Measurements from ENCODE around the gene BLNK. TPM values are rescaled to one million over a fixed set of nuclear protein-coding genes. Genes with fewer than 3 reads are reported as not detected.

The BLNK gene
- total RNA-seq, 4 donors from 2014 or later = 0.27 to 2.4 (median 1.6) TPM

GRCh38 chr10:96283756-96284155 is 12.4 kb upstream of the BLNK start:
- WGBS, 2 donors (ENCODE audit: low coverage in 1 of 2) = 89 to 97% methylated on average over 6 of the region's 6 CpGs
- no peak for TF ChIP-seq EP300 (IDR thresholded peaks at IDR 0.05)
- TF ChIP-seq POLR2AphosphoS5 (IDR thresholded peaks at IDR 0.05) = no peak
- TF ChIP-seq POLR2A (IDR thresholded peaks at IDR 0.05) = no peak
- TF ChIP-seq, protein P1, sequence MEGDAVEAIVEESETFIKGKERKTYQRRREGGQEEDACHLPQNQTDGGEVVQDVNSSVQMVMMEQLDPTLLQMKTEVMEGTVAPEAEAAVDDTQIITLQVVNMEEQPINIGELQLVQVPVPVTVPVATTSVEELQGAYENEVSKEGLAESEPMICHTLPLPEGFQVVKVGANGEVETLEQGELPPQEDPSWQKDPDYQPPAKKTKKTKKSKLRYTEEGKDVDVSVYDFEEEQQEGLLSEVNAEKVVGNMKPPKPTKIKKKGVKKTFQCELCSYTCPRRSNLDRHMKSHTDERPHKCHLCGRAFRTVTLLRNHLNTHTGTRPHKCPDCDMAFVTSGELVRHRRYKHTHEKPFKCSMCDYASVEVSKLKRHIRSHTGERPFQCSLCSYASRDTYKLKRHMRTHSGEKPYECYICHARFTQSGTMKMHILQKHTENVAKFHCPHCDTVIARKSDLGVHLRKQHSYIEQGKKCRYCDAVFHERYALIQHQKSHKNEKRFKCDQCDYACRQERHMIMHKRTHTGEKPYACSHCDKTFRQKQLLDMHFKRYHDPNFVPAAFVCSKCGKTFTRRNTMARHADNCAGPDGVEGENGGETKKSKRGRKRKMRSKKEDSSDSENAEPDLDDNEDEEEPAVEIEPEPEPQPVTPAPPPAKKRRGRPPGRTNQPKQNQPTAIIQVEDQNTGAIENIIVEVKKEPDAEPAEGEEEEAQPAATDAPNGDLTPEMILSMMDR (IDR thresholded peaks at IDR 0.05) = no peak
- Histone ChIP-seq H3K4me1 (peaks cover 0 to 25% (median 5%) of the 10 kb centered on the region in 3 donors), H3K9me3 (no peaks in the 10 kb centered on the region), H3K27me3 (no peaks in the 10 kb centered on the region), H3K36me3 (no peaks in the 10 kb centered on the region), H3K4me3 (no peak overlapping the region), H3K27ac (no peak overlapping the region)
- ATAC-seq = no peak

GRCh38 chr10:96283351-96283750 is 12.0 kb upstream of the BLNK start:
- ATAC-seq = no peak
- Histone ChIP-seq H3K27me3 (no peaks in the 10 kb centered on the region), H3K4me3 (no peak overlapping the region), H3K36me3 (no peaks in the 10 kb centered on the region), H3K4me1 (peaks cover 0 to 22% (median 5%) of the 10 kb centered on the region in 3 donors), H3K9me3 (no peaks in the 10 kb centered on the region), H3K27ac (no peak overlapping the region)
- TF ChIP-seq EP300 (IDR thresholded peaks at IDR 0.05) (no peak), POLR2AphosphoS5 (IDR thresholded peaks at IDR 0.05) (no peak), POLR2A (IDR thresholded peaks at IDR 0.05) (no peak)
- TF ChIP-seq, protein P1 (IDR thresholded peaks at IDR 0.05) = no peak
- WGBS, 2 donors (ENCODE audit: low coverage in 1 of 2) = 13 to 52% methylated on average over 1 to 2 of the region's 2 CpGs

GRCh38 chr10:96281444-96282029 is 10.2 kb upstream of the BLNK start:
- no peak for ATAC-seq
- Histone ChIP-seq H3K4me3 (no peak overlapping the region), H3K4me1 (peaks cover 0 to 10% (median 0%) of the 10 kb centered on the region in 3 donors), H3K9me3 (no peaks in the 10 kb centered on the region), H3K27me3 (no peaks in the 10 kb centered on the region), H3K36me3 (no peaks in the 10 kb centered on the region), H3K27ac (no peak overlapping the region)
- TF ChIP-seq POLR2AphosphoS5 (IDR thresholded peaks at IDR 0.05) (no peak), POLR2A (IDR thresholded peaks at IDR 0.05) (no peak), EP300 (IDR thresholded peaks at IDR 0.05) (no peak)
- TF ChIP-seq, protein P1 (IDR thresholded peaks at IDR 0.05) = no peak
- WGBS, 2 donors (ENCODE audit: low coverage in 1 of 2) = 75 to 86% methylated on average over 2 to 3 of the region's 3 CpGs

DNA sequence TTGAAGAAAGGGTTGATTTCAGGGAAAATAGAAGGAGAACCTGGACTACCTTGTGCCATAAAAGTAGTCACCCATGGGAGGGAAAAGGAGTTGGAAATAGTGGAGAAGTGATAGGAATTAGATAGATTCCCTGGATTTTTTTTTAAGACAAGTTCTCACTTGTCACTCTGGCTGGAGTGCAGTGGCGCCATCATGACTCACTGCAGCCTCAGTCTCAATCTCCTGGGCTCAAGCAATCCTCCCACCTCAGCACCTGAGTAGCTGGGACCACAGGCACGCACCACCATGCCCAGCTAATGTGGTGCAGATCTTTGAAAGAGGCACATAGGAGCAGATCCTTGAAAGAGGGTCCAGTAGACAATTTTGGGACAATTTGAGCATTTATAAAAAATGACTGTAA is 9.5 kb upstream of the BLNK start:
- TF ChIP-seq POLR2A (IDR thresholded peaks at IDR 0.05) (no peak), POLR2AphosphoS5 (IDR thresholded peaks at IDR 0.05) (no peak), EP300 (IDR thresholded peaks at IDR 0.05) (no peak)
- TF ChIP-seq, protein P1 (IDR thresholded peaks at IDR 0.05) = no peak

DNA sequence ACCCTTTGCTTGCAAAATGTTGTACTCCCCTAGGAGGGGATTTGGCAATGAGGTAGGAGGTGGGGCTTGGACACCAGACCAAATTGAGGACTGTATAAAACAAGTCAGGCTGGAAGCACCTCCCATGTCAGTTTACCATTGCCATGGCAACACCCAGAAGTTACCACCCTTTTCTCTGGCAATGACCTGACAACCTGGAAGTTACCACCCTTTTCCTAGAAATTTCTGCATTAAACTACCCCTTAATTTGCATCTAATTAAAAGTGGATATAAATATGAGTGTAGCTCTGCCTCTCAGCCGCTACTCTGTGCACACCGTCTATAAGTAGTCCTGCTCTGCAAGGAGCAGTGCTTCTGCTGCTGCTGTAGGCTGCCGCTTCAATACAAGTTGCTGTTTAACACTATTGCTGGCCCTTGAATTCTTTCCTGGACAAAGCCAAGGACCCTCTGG is 7.8 kb upstream of the BLNK start:
- WGBS, 2 donors (ENCODE audit: low coverage in 1 of 2) = 50 to 92% methylated on average over 1 to 3 of the region's 3 CpGs
- no peak for TF ChIP-seq POLR2AphosphoS5 (IDR thresholded peaks at IDR 0.05)
- TF ChIP-seq EP300 (IDR thresholded peaks at IDR 0.05) = no peak
- TF ChIP-seq, protein P1 (IDR thresholded peaks at IDR 0.05) = no peak
- no peak for TF ChIP-seq POLR2A (IDR thresholded peaks at IDR 0.05)
- H3K27ac ChIP-seq = no peak overlapping the region
- H3K36me3 ChIP-seq = no peaks in the 10 kb centered on the region
- H3K9me3 ChIP-seq = no peaks in the 10 kb centered on the region
- no peaks in the 10 kb centered on the region for H3K27me3 ChIP-seq
- no peak overlapping the region for H3K4me3 ChIP-seq
- peak; percentile 50 for ATAC-seq
- H3K4me1 ChIP-seq = peaks cover 0 to 13% (median 0%) of the 10 kb centered on the region in 3 donors

More for the DNA sequence above, 9.5 kb upstream of the BLNK start:
- H3K4me1 ChIP-seq = peaks cover 0 to 16% (median 0%) of the 10 kb centered on the region in 3 donors
- no peaks in the 10 kb centered on the region for H3K27me3 ChIP-seq
- WGBS, 2 donors (ENCODE audit: low coverage in 1 of 2) = 95% methylated on average over 2 of the region's 2 CpGs; no CpG with 5 or more reads in 1 of the 2 donors
- no peak overlapping the region for H3K27ac ChIP-seq
- no peaks in the 10 kb centered on the region for H3K36me3 ChIP-seq
- no peak overlapping the region for H3K4me3 ChIP-seq
- ATAC-seq = no peak
- no peaks in the 10 kb centered on the region for H3K9me3 ChIP-seq
